Tibial nerve (tissue), 4 donors: ENCODE measurements around the gene CFAP410.

ENCODE experiments used
- CTCF ChIP-seq, 5 experiments: fragments of 200-600 bp in 3 of 5; fragments of 450-650 bp in 2 of 5; sonication (generic) in 3 of 5; IDR thresholded peaks; one replicate each; pipeline ENCODE4 v1.5.1; 2016 to 2019; ENCODE audit warnings: antibody characterized with exemption in 5 of 5, mild to moderate bottlenecking in 3 of 5, moderate library complexity in 2 of 5
- EP300 ChIP-seq, 2 donors: sonication (generic); formaldehyde crosslinking; IDR thresholded peaks; one replicate each; pipeline ENCODE4 v1.6.1; 2017; ENCODE audit warnings: antibody characterized with exemption in 2 of 2, mild to moderate bottlenecking in 1 of 2
- POLR2A ChIP-seq, 2 donors: fragments of 450-650 bp; IDR thresholded peaks; one replicate each; pipeline ENCODE4 v1.6.1; 2017; ENCODE audit warnings: antibody characterized with exemption in 2 of 2, mild to moderate bottlenecking in 2 of 2, moderate library complexity in 2 of 2

GRCh38 chr21:44334329-44335030, 4.7 kb downstream of the CFAP410 start:
- TF ChIP-seq CTCF (IDR thresholded peaks at IDR 0.05) (no peak), POLR2A (IDR thresholded peaks at IDR 0.05) (no peak), EP300 (IDR thresholded peaks at IDR 0.05) (no peak)
